ENCODE data around the gene P2RY14. TPM values are rescaled to one million over a fixed set of nuclear protein-coding genes. Genes with fewer than 3 reads are reported as not detected.
"Not testable (repeated sequence)": the region's sequence is repeated elsewhere in the genome, so short reads cannot be mapped to it uniquely, and the experiment has no call there.

Gene P2RY14
- total RNA-seq, 1 donor from 2014 or later, result not detected

DNA sequence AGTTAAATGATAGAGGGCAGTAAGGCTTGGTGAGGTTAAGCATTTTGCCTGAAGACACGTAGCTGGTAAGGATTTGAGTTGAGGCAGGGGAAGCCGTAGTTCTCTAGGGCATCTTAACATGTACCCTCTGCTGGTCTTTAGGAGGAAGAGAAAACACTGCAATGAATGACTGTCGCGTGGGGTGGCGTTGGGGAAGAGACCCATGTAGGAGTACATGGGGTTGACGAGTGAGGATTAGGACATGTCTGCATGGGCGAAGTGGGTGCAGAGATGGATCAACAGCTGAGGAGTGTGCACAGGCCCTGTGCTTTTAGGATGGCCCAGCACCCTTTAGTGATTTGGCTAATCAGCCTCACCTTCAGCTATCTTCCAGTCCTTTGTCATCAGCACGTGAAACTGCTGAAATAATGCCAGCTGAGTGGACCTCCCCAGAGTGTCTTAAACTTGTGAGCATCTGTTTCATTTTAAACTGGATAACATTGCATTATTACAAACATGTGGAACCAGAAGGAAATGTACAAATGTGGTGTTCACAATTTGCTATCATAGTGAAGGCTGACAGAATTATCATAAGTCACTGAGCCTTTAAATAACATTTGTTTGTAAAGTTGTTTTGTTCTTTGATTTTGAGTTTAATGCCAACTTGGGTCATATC, 15.3 kb downstream of the P2RY14 start:
- no peak for DNase-seq (ENCODE audit: low read depth)

GRCh38 chr3:151259664-151260063, 18.7 kb downstream of the P2RY14 start:
- no peak for DNase-seq (ENCODE audit: low read depth)

DNA sequence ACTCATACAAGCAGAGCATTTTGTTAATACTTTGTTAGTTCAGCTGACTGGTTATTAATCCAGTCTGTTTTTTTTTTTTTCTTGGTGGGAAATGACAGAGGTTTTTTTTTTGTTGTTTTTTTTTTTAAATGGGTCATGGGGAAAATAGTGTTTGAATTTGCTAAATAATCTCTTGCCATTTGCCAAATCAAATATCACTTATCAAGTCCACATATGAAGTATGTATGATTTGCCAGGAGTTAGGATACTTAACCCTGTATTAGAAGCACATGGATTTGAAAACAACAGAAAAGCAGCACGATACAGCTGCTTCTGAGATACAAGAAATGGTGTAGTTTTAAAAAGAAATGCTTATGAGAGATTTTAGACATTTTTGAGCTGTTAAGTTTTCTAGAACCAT, 21.6 kb downstream of the P2RY14 start:
- DNase-seq (ENCODE audit: low read depth), result no peak

GRCh38 chr3:151248772-151249337, 29.5 kb downstream of the P2RY14 start:
- DNase-seq (ENCODE audit: low read depth), result no peak

GRCh38 chr3:151242006-151242405, 36.3 kb downstream of the P2RY14 start:
- not testable (repeated sequence) for DNase-seq (ENCODE audit: low read depth)

DNA sequence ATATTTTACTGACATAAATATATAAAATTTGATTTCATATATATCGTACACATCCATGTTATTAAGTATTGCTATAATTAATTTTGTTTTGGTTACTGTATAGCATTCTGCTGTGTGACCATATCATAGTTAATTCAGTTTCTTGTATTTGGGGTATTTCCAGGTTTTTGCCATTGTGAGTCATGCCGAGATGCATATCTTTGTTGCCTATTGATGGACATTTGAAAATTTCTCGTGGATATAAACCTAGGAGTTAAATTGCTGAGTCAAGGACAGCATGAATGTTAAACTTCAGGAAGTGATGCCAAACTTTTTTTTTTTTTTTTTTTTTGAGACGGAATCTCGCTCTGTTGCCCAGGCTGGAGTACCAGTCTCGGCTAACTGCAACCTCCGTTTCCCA, 41.6 kb downstream of the P2RY14 start:
- DNase-seq (ENCODE audit: low read depth), result no peak

GRCh38 chr3:151236316-151236715, 42.0 kb downstream of the P2RY14 start:
- no peak for DNase-seq (ENCODE audit: low read depth)

DNA sequence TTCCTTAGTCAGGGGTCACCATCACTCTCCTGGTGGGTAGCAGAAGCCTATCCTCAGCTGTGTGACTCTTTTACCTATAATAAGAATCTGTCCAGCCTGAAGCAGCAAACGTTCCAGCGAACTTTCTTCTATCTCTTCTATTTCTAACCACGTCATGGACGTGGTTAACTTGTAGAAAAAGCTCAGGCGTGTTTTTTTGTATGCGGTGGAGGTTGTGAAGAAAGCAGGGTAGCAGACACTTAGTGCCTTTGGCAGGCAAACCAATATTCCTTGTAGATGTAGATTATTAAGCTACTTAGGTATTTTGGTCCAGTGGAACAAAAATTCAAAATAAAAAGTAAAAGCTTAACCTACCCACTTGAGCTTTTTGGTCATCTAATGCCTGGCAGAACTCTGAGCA, 43.5 kb downstream of the P2RY14 start:
- DNase-seq (ENCODE audit: low read depth), result no peak

DNA sequence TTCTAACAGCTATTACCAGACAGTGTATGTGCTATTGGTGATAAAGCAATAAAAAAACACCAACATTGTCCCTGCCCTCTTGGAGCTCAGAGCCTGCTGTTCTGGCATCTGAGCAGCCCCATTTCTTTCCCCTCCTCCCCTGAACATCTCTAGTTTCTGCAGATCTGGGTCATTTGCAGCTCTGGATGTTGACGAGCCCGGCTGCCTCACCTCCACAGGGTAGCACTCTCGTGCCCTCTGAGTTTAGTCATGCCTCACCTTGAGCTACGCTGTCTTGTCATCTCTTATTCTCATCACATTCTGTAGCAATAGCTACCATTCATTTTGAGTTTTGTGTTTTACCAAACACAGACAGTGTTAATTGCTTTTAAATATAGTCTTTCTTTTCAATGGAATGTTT, 45.4 kb downstream of the P2RY14 start:
- no peak for DNase-seq (ENCODE audit: low read depth)

GRCh38 chr3:151232403-151232802, 45.9 kb downstream of the P2RY14 start:
- not testable (repeated sequence) for DNase-seq (ENCODE audit: low read depth)

GRCh38 chr3:151230646-151231045, 47.7 kb downstream of the P2RY14 start:
- no peak for DNase-seq (ENCODE audit: low read depth)

GRCh38 chr3:151228666-151229040, 49.7 kb downstream of the P2RY14 start:
- DNase-seq (ENCODE audit: low read depth), result peak; percentile 5

DNA sequence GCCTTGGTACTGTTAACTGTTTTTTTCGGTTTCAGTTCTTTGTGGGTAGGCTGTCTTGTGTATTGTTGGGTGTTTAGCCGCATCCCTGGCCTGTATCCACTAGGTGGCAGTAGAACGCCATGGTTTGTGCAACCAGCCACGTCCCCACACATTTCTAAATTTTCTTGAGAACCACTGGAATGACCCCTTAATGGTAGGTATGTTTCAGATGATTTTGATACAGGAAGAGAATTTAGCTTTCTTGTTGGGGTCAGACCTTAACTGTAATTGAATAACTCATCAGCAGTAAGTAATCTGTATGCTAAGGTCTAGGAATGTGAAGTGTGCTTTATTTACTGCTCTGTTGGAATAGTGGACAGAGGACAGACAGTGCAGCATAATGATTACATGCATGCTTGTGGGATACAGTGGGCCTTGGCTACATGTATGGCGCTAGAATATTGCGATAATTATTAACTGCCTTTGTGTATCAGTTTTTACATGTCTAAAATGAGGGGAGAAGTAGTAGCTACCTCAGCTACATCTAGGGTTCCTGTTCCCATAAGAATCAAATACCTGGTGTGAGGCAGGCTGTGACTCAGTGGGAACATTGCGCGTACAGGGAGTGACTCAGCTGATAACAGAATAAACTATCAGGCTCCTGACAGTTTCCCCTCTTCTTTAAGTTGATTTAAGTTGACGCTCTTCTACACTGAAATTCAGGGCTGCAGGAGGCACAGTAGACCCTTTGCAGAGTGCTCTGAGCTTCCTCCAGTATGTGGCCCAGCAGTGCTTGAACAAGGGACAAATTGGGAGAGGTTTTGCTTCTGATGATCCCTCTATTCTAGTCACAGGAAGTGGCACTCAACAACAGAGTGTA, 50.3 kb downstream of the P2RY14 start:
- DNase-seq (ENCODE audit: low read depth), result peak; percentile 81

GRCh38 chr3:151227266-151227806, 51.0 kb downstream of the P2RY14 start:
- no peak for DNase-seq (ENCODE audit: low read depth)

DNA sequence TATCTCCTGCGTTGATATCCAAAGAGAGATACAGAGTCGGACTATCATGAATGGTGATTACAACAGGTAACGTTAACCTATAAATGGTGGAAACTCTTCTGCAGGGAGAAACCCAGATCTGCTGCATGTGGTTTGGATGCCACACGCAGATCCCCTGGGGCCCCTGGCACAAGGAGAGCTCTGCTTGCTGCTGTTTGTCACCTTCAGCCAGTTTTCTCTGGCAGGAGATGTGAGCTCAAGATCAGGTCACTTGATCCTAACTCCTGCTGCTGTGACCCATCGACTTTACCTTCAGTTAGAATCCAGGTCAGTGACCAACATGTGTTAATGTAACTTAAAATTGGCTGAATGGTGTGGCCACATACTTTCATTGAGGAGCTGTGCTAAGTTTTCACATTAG, 51.5 kb downstream of the P2RY14 start:
- DNase-seq (ENCODE audit: low read depth), result no peak

DNA sequence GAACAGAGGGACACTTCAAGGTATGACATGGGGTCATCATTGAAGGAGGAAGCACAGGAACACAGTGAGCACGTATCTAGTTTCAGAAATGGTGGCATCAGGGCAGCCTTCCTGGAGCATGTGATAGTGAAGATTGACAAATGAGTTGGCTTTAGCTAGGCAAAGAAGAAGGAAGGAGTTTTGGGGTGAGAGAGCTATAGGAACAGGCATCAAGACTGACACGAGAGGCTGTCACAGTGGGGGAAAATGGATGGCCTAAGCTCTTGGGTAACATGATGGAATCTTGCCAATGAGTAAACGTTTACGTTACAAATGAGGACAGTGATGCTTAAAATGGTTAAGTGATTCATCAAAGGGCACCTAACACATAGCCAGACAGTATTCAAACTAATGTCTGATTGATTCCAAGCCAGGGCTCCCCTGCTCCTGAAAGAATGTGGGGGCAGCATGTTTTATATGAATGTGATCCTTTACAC, 52.2 kb downstream of the P2RY14 start:
- no peak for DNase-seq (ENCODE audit: low read depth)

- DNase-seq (ENCODE audit: low read depth), result no peak
These were observed 53.0 kb downstream of the P2RY14 start for GRCh38 chr3:151225040-151225975.

DNA sequence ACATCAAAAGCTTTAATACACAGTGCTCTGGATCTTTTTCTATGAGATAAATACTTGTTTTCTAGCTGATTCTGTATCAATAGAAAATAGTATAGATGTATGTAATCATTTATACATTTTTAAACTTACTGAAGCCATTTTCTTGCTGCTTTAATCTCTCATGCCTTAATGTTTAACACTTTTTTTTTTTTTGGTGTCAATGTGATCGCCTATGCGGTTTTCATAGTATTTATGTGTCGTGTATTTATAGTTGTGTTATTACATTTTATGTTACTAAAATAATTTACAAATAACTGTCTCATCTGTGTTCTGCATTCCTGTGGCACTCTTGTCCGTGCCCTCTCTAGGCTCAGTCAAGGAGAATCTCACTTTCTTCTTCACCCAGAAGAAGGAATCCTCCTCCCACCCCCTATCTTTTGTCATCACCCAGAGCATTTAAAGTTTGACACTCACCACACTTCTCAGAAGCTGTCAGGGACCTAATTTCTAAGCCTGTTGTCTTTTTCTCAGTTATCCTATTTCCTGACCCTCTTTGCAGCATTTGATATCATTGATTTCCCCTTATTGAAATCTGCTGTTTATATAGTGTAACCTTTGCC, 54.0 kb downstream of the P2RY14 start:
- DNase-seq (ENCODE audit: low read depth), result no peak

DNA sequence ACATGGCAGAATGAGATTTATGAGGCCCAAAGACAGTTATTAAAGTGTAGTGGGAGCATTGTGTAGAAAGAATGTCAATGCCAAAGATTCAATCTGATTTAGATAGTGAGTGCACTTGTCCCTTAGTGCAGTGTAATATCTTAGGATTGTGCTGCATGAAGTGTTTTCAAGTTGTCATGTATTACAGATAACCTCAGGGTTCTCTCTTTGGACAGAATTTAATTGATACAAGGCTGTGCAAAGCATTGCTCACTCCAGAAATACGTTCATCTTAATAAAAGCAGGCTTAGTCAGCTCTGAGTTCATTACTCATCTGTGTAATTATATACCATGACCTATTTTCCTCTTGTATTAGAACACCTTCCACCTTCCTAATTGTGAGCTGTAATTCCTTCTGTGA, 59.3 kb downstream of the P2RY14 start:
- no peak for DNase-seq (ENCODE audit: low read depth)

DNA sequence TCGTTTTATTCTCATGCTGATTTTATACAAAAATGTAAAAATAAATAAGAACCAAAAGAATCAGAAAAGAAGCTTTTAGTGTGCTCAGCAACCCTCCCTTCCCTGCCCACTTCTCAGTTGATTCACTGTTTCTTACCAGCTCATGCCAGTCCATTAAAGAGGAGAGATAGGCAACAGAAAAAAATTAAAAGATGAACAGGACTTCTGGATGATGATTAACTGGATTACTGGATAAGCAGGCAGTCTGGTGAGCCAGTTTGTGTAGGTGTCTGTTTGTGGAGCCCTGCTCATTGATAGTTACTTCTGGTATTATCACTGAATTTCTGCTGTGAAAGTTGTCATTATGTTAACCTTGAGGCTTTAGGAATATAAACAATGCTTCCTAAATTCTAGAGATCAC, 60.2 kb downstream of the P2RY14 start:
- DNase-seq (ENCODE audit: low read depth), result no peak

All from myocyte (in vitro differentiated cells).